Lower lobe of right lung (tissue), 2 donors: Measurements from ENCODE around the gene LGALS7. TPM values are rescaled to one million over a fixed set of nuclear protein-coding genes. Genes with fewer than 3 reads are reported as not detected.

Experiments used
- ATAC-seq, 2 donors: fragments of 200-7000 bp; cut with Tn5 transposase; one replicate each; pipeline ENCODE4 v1.9.1; 2020 to 2022; ENCODE audit warnings: mild to moderate bottlenecking in 2 of 2, moderate library complexity in 2 of 2
- DNase-seq: peaks from one replicate; pipeline ENCODE4 v3.0.0-alpha.2; 2020
- H3K27ac ChIP-seq: fragments of 200-600 bp; one replicate; pipeline ENCODE4 v1.8.0; 2022
- H3K27me3 ChIP-seq: fragments of 200-600 bp; one replicate; pipeline ENCODE4 v1.8.0; 2022; ENCODE audit warnings: low read depth
- H3K36me3 ChIP-seq: fragments of 200-600 bp; one replicate; pipeline ENCODE4 v1.8.0; 2022; ENCODE audit warnings: mild to moderate bottlenecking
- H3K4me1 ChIP-seq: fragments of 200-600 bp; one replicate; pipeline ENCODE4 v1.8.0; 2022
- H3K4me3 ChIP-seq: fragments of 200-600 bp; one replicate; pipeline ENCODE4 v1.8.0; 2022; ENCODE audit warnings: mild to moderate bottlenecking
- H3K9me3 ChIP-seq: fragments of 200-600 bp; one replicate; pipeline ENCODE4 v1.8.0; 2022
- CTCF ChIP-seq: fragments of 200-600 bp; IDR thresholded peaks from one replicate; pipeline ENCODE4 v1.8.0; 2022; ENCODE audit warnings: antibody characterized with exemption, mild to moderate bottlenecking
- intact Hi-C: fragments of 100-400 bp; cut with DNase I; formaldehyde crosslinking; loops from one replicate; pipeline ENCODE4 v1.11.0; 2022
- total RNA-seq: library from RNA; stranded (reverse); fragmentation: NEBNext Ultra II Directional; extraction: Animal tissue kit (Norgen Biotek cat#: 25700); gene quantifications from one replicate; pipeline ENCODE4 v1.2.1, GENCODE V29; 2021
- donor health status: DM: no; HTN: yes; CAD: no; lungs with severe emphysema.

The LGALS7 gene
- total RNA-seq, 1 donor from 2014 or later: not detected

GRCh38 chr19:38745316-38745715 lies 28.0 kb downstream of the LGALS7 start:
- H3K27me3 ChIP-seq: no peaks in the 10 kb centered on the region
- no peak overlapping the region for H3K4me3 ChIP-seq
- ATAC-seq (peak; percentile 8 to 23), DNase-seq (peak; percentile 36)
- H3K4me1 ChIP-seq: no peaks in the 10 kb centered on the region
- no peaks in the 10 kb centered on the region for H3K9me3 ChIP-seq
- TF ChIP-seq CTCF: no peak
- no peak overlapping the region for H3K27ac ChIP-seq
- H3K36me3 ChIP-seq: no peaks in the 10 kb centered on the region
- intact Hi-C loops: no loop called here

- H3K27me3 ChIP-seq: no peaks in the 10 kb centered on the region
- H3K36me3 ChIP-seq: no peaks in the 10 kb centered on the region
- no peaks in the 10 kb centered on the region for H3K4me1 ChIP-seq
- no peak overlapping the region for H3K27ac ChIP-seq
- intact Hi-C loops: no loop called here
- no peak for TF ChIP-seq CTCF
- no peaks in the 10 kb centered on the region for H3K9me3 ChIP-seq
- DNase-seq (peak; percentile 14), ATAC-seq (no peak)
- H3K4me3 ChIP-seq: no peak overlapping the region
Observed at GRCh38 chr19:38744874-38745273, 28.4 kb downstream of the LGALS7 start.

GRCh38 chr19:38744298-38744681 lies 29.0 kb downstream of the LGALS7 start, which contains the start of gene CAPN12:
CAPN12 (minus strand) TSS chr19:38744474; CDS start chr19:38744165, 309 bp downstream.
- ATAC-seq: no peak
- no peak for TF ChIP-seq CTCF
- H3K36me3 ChIP-seq: no peaks in the 10 kb centered on the region
- H3K9me3 ChIP-seq: no peaks in the 10 kb centered on the region
- no peaks in the 10 kb centered on the region for H3K27me3 ChIP-seq
- no peak within 1 kb of the TSS for H3K4me3 ChIP-seq
- intact Hi-C loops: no loop called here
- no peak within 1 kb of the TSS for H3K27ac ChIP-seq
- DNase-seq: no peak
- no peaks in the 10 kb centered on the region for H3K4me1 ChIP-seq

GRCh38 chr19:38743394-38744297 lies 29.7 kb downstream of the LGALS7 start:
- intact Hi-C loops: no loop called here
- H3K9me3 ChIP-seq: no peaks in the 10 kb centered on the region
- DNase-seq: peak; percentile 45
- ATAC-seq: no peak
- no peaks in the 10 kb centered on the region for H3K4me1 ChIP-seq
- H3K4me3 ChIP-seq: no peak overlapping the region
- no peak for TF ChIP-seq CTCF
- H3K27ac ChIP-seq: no peak overlapping the region
- no peaks in the 10 kb centered on the region for H3K27me3 ChIP-seq
- H3K36me3 ChIP-seq: no peaks in the 10 kb centered on the region

GRCh38 chr19:38742906-38743305 lies 30.4 kb downstream of the LGALS7 start:
- intact Hi-C loops: no loop called here
- DNase-seq: peak; percentile 14

More at GRCh38 chr19:38742906-38743305, 30.4 kb downstream of the LGALS7 start:
- Histone ChIP-seq H3K9me3 (no peaks in the 10 kb centered on the region), H3K36me3 (no peaks in the 10 kb centered on the region), H3K27me3 (no peaks in the 10 kb centered on the region), H3K4me3 (no peak overlapping the region), H3K4me1 (no peaks in the 10 kb centered on the region), H3K27ac (no peak overlapping the region)
- no peak for ATAC-seq
- no peak for TF ChIP-seq CTCF
